DND-41 (cell line): ENCODE measurements around the gene ATF6.

ENCODE experiments used
- CTCF ChIP-seq: IDR thresholded peaks from 2 replicates; pipeline ENCODE4 v1.5.1; 2012; ENCODE audit warnings: borderline replicate concordance, low read length, moderate library complexity, mild to moderate bottlenecking; ENCODE audit not compliant: poor library complexity, severe bottlenecking; ENCODE audit errors: extremely low read depth
- EZH2 ChIP-seq: IDR thresholded peaks from 3 replicates; pipeline ENCODE4 v1.6.1; 2012; ENCODE audit warnings: borderline replicate concordance, low read depth, mild to moderate bottlenecking, moderate library complexity, low read length, inconsistent platforms; ENCODE audit not compliant: severe bottlenecking

- TF ChIP-seq EZH2 (no peak), CTCF (no peak)
Observed at GRCh38 chr1:161884475-161884874, 118.4 kb downstream of the ATF6 start.
